T-helper 2 cell (primary cell): ENCODE measurements around the gene HEATR1.
A peak's percentile ranks its signal among the peaks of the same experiment; 100 is the strongest.

ENCODE experiments used
- DNase-seq, 5 experiments: peaks; one replicate each; pipeline versions ENCODE4 v3.0.0 to v3.0.0-alpha.2; 2012 to 2022

HEATR1 gene

GRCh38 chr1:236540813-236541465 lies 63.4 kb downstream of the HEATR1 start:
- DNase-seq: no peak

GRCh38 chr1:236536540-236536939 lies 67.8 kb downstream of the HEATR1 start:
- DNase-seq: no peak

- no peak for DNase-seq
Observed at GRCh38 chr1:236535662-236536161, 68.6 kb downstream of the HEATR1 start.

- no peak for DNase-seq
Observed at GRCh38 chr1:236535190-236535589, 69.1 kb downstream of the HEATR1 start.

GRCh38 chr1:236534151-236534651 lies 70.1 kb downstream of the HEATR1 start:
- peak in 2 of 5 experiments; percentile 21 to 82 for DNase-seq

- no peak for DNase-seq
Observed at GRCh38 chr1:236532850-236533249, 71.5 kb downstream of the HEATR1 start.

- DNase-seq: no peak
Observed at GRCh38 chr1:236530959-236531358, 73.4 kb downstream of the HEATR1 start.

GRCh38 chr1:236530286-236530685 lies 74.0 kb downstream of the HEATR1 start:
- no peak for DNase-seq

GRCh38 chr1:236526079-236526478 lies 78.2 kb downstream of the HEATR1 start:
- DNase-seq: no peak

GRCh38 chr1:236524895-236525184 lies 79.5 kb downstream of the HEATR1 start:
- no peak for DNase-seq

GRCh38 chr1:236524142-236524894 lies 80.0 kb downstream of the HEATR1 start:
- DNase-seq: peak in 4 of 5 experiments; percentile 26 to 91 (median 52)

GRCh38 chr1:236523704-236524141 lies 80.6 kb downstream of the HEATR1 start, which contains the start of gene LGALS8:
Gene LGALS8, plus strand, starts transcription at chr1:236523982. Its CDS starts 2,089 bp downstream, at chr1:236526071.
- peak; percentile 65 to 94 (median 81) for DNase-seq

GRCh38 chr1:236522937-236523703 lies 81.2 kb downstream of the HEATR1 start:
- DNase-seq: no peak

- no peak for DNase-seq
Observed at GRCh38 chr1:236520445-236521005, 83.8 kb downstream of the HEATR1 start.

GRCh38 chr1:236518322-236518721 lies 86.0 kb downstream of the HEATR1 start:
- DNase-seq: no peak

GRCh38 chr1:236516929-236517704 lies 87.2 kb downstream of the HEATR1 start:
- peak in 3 of 5 experiments; percentile 45 to 95 (median 56) for DNase-seq

GRCh38 chr1:236515443-236515958 lies 88.8 kb downstream of the HEATR1 start:
- peak in 1 of 5 experiments; percentile 60 for DNase-seq

GRCh38 chr1:236514703-236515442 lies 89.4 kb downstream of the HEATR1 start:
- no peak for DNase-seq

GRCh38 chr1:236511735-236512418 lies 92.4 kb downstream of the HEATR1 start:
- DNase-seq: no peak
